Activated CD4-positive, alpha-beta T cell treated with anti-CD3 and anti-CD28 coated beads, Interleukin-2, amount 50 U/mL, for 1 hour (primary cell): ENCODE data around the gene NR2F6.
"Not testable (repeated sequence)": the region's sequence is repeated elsewhere in the genome, so short reads cannot be mapped to it uniquely, and the experiment has no call there.

ENCODE experiments used
- DNase-seq: peaks from one replicate; pipeline ENCODE4 v3.0.0-alpha.2; 2020

The NR2F6 gene

GRCh38 chr19:17245535-17245984, at the start of gene NR2F6:
TSS of gene NR2F6 (minus strand) at chr19:17245919. CDS start at chr19:17245220, 699 bp downstream.
- no peak for DNase-seq

GRCh38 chr19:17294051-17294891, 48.6 kb upstream of the NR2F6 start:
- peak; percentile 48 for DNase-seq

- no peak for DNase-seq
Measured at GRCh38 chr19:17293605-17294004, 47.9 kb upstream of the NR2F6 start.

- peak; percentile 69 for DNase-seq
Measured at GRCh38 chr19:17292301-17293074, 46.8 kb upstream of the NR2F6 start.

GRCh38 chr19:17289489-17289888, 43.8 kb upstream of the NR2F6 start:
- DNase-seq = peak; percentile 18

- no peak for DNase-seq
Measured at GRCh38 chr19:17286752-17287151, 41.0 kb upstream of the NR2F6 start.

GRCh38 chr19:17286263-17286662, 40.5 kb upstream of the NR2F6 start:
- DNase-seq = no peak

- no peak for DNase-seq
Measured at GRCh38 chr19:17285415-17286135, 39.9 kb upstream of the NR2F6 start.

- no peak for DNase-seq
Measured at GRCh38 chr19:17283504-17283996, 37.8 kb upstream of the NR2F6 start.

- DNase-seq = peak; percentile 77
Measured at GRCh38 chr19:17282488-17283125, 36.9 kb upstream of the NR2F6 start.

GRCh38 chr19:17281391-17282304, 35.9 kb upstream of the NR2F6 start, which contains the start of gene ANKLE1:
TSS of gene ANKLE1 (plus strand) at chr19:17281901. CDS start at chr19:17281921, 20 bp downstream.
- peak; percentile 35 for DNase-seq

GRCh38 chr19:17279436-17279835, 33.7 kb upstream of the NR2F6 start:
- DNase-seq = no peak

GRCh38 chr19:17275441-17276175, 29.9 kb upstream of the NR2F6 start:
- DNase-seq = no peak

GRCh38 chr19:17274892-17275291, 29.2 kb upstream of the NR2F6 start:
- not testable (repeated sequence) for DNase-seq

- no peak for DNase-seq
Measured at GRCh38 chr19:17268754-17269153, 23.0 kb upstream of the NR2F6 start.

GRCh38 chr19:17266975-17267788, 21.5 kb upstream of the NR2F6 start, which contains the start of gene BABAM1:
TSS of gene BABAM1 (plus strand) at chr19:17267443. CDS start at chr19:17268807, 1,364 bp downstream.
- peak; percentile 91 for DNase-seq

- no peak for DNase-seq
Measured at GRCh38 chr19:17266589-17266974, 20.9 kb upstream of the NR2F6 start.

GRCh38 chr19:17266026-17266425, 20.3 kb upstream of the NR2F6 start:
- DNase-seq = no peak

- DNase-seq = no peak
Measured at GRCh38 chr19:17264641-17264979, 18.9 kb upstream of the NR2F6 start, which contains the start of gene USHBP1. TSS of gene USHBP1 (minus strand) at chr19:17264745. CDS start at chr19:17264299, 446 bp downstream.
